ENCODE results near the gene JMJD4. TPM values are rescaled to one million over a fixed set of nuclear protein-coding genes. Genes with fewer than 3 reads are reported as not detected.

The JMJD4 gene
- total RNA-seq, 1 donor from 2014 or later: 33.9 TPM

DNA sequence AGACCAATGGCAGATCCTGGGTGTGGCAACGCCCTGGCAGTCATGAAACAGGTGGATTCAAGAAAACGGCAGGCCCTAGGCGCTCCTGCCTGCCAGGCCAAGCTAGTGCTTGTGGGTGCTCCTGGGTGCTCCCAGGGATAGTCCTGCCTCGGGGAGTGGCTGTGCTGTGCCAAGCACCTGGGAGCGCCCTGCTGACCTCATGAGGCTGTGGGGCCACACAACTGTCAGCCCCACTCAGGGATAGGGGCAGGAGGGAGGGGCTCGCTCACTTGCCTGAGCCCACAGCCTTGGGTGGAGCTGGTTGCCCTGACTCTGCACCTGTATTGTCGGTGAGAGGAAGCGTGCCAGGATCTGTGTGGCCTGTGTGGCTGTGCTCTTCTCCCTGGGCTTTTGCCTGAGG, 9.6 kb upstream of the JMJD4 start:
- Mint-ChIP-seq H3K27ac (no peak overlapping the region), H3K27me3 (ENCODE audit: insufficient read depth) (no peaks in the 10 kb centered on the region), H3K4me3 (no peak overlapping the region), H3K9me3 (no peaks in the 10 kb centered on the region), H3K4me1 (ENCODE audit: low read depth) (peaks cover 27% of the 10 kb centered on the region), H3K36me3 (ENCODE audit: low read depth) (peaks cover 11% of the 10 kb centered on the region)
- DNase-seq (ENCODE audit: low spot score): no peak
- intact Hi-C loops (cut with micrococcal nuclease): no loop called here

GRCh38 chr1:227742738-227743715, 7.9 kb upstream of the JMJD4 start:
- Mint-ChIP-seq H3K36me3 (ENCODE audit: low read depth) (no peaks in the 10 kb centered on the region), H3K4me3 (no peak overlapping the region), H3K27me3 (ENCODE audit: insufficient read depth) (no peaks in the 10 kb centered on the region), H3K9me3 (no peaks in the 10 kb centered on the region), H3K27ac (no peak overlapping the region), H3K4me1 (ENCODE audit: low read depth) (peaks cover 11% of the 10 kb centered on the region)
- DNase-seq (ENCODE audit: low spot score): no peak
- intact Hi-C loops (cut with micrococcal nuclease): no loop called here

DNA sequence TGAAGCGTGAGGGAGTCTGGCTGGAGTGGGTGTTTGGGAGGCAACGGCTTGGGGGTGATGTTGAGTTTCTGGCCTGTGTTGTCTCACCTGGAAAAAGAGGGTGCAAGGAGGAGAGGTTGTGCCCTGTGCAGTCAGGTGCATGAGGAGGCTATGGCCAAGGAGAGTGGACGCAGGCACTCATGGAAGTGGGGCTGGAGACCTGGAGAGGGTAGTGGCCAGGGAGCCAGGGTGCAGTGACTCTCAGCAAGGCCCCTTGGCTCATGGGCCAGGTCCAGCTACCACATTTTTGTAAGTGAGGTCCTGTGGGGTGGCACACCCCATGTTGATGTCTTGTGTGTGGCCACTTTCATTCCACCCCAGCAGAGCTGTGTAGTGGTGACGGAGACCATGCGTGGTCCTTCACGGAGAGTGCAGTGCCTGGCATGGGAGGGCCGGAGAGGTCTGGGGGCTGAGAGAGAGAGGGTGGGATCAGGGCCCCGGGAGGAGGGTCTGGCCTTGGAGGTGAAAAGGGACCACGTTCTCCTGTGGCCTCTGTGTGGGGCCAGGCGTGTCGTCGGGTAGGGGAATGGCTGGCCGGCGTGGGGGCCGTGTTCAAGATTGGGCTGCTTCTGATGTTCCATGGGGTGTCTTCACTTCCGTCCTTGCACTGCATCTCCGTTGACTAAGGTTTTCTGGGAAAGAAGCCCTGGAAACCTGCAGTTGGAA, 6.2 kb upstream of the JMJD4 start:
- Mint-ChIP-seq H3K4me1 (ENCODE audit: low read depth) (peaks cover 25% of the 10 kb centered on the region), H3K4me3 (no peak overlapping the region), H3K27ac (no peak overlapping the region), H3K9me3 (no peaks in the 10 kb centered on the region), H3K27me3 (ENCODE audit: insufficient read depth) (no peaks in the 10 kb centered on the region), H3K36me3 (ENCODE audit: low read depth) (no peaks in the 10 kb centered on the region)
- intact Hi-C loops (cut with micrococcal nuclease): no loop called here
- DNase-seq (ENCODE audit: low spot score): no peak

- DNase-seq (ENCODE audit: low spot score): no peak
- Mint-ChIP-seq H3K36me3 (ENCODE audit: low read depth) (peaks cover 1% of the 10 kb centered on the region), H3K4me3 (no peak overlapping the region), H3K27me3 (ENCODE audit: insufficient read depth) (no peaks in the 10 kb centered on the region), H3K27ac (no peak overlapping the region), H3K4me1 (ENCODE audit: low read depth) (peaks cover 31% of the 10 kb centered on the region), H3K9me3 (no peaks in the 10 kb centered on the region)
- intact Hi-C loops (cut with micrococcal nuclease): no loop called here
Measured at GRCh38 chr1:227740401-227740960, 5.4 kb upstream of the JMJD4 start.

- DNase-seq (ENCODE audit: low spot score): no peak
- H3K27me3 Mint-ChIP-seq (ENCODE audit: insufficient read depth): no peaks in the 10 kb centered on the region
- no peaks in the 10 kb centered on the region for H3K9me3 Mint-ChIP-seq
- H3K27ac Mint-ChIP-seq: no peak overlapping the region
- H3K4me1 Mint-ChIP-seq (ENCODE audit: low read depth): peaks cover 29% of the 10 kb centered on the region
- H3K4me3 Mint-ChIP-seq: no peak overlapping the region
- intact Hi-C loops (cut with micrococcal nuclease): loop anchor here (10.0 kb wide), 1 partner anchor 535 kb away; no protein-coding TSS in a partner anchor
- H3K36me3 Mint-ChIP-seq (ENCODE audit: low read depth): peaks cover 1% of the 10 kb centered on the region
Measured at GRCh38 chr1:227739636-227740035, 4.5 kb upstream of the JMJD4 start.

DNA sequence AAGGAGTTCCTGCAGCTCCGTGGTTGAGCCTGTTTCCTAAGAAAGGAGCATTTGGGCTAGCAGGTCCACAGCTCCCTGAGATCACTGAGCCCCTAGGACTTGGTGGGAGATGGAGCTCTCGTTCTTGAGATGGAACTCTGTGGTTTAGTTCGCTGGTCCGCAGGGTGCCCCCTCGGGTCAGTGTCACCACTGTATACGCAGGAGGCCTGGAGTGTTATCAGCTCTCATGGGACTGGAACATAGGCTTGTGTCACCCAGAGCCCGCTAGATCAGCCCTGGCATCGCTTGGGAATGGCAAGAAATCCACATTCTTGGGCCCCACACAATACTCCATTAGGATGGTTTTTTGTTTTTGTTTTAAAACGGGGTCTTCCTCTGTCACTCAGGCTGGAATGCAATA, 3.7 kb upstream of the JMJD4 start:
- Mint-ChIP-seq H3K36me3 (ENCODE audit: low read depth) (peaks cover 6% of the 10 kb centered on the region), H3K4me3 (no peak overlapping the region), H3K27me3 (ENCODE audit: insufficient read depth) (no peaks in the 10 kb centered on the region), H3K9me3 (no peaks in the 10 kb centered on the region), H3K4me1 (ENCODE audit: low read depth) (peaks cover 21% of the 10 kb centered on the region), H3K27ac (no peak overlapping the region)
- intact Hi-C loops (cut with micrococcal nuclease): loop anchor here (10.0 kb wide), 1 partner anchor 536 kb away; no protein-coding TSS in a partner anchor
- no peak for DNase-seq (ENCODE audit: low spot score)

- H3K27me3 Mint-ChIP-seq (ENCODE audit: insufficient read depth): no peaks in the 10 kb centered on the region
- DNase-seq (ENCODE audit: low spot score): no peak
- peak overlapping the region; percentile 49 for H3K4me3 Mint-ChIP-seq
- H3K36me3 Mint-ChIP-seq (ENCODE audit: low read depth): peaks cover 16% of the 10 kb centered on the region
- H3K4me1 Mint-ChIP-seq (ENCODE audit: low read depth): peaks cover 25% of the 10 kb centered on the region
- intact Hi-C loops (cut with micrococcal nuclease): loop anchor here (10.0 kb wide), 1 partner anchor 538 kb away; no protein-coding TSS in a partner anchor
- H3K9me3 Mint-ChIP-seq: no peaks in the 10 kb centered on the region
- H3K27ac Mint-ChIP-seq: no peak overlapping the region
Measured at GRCh38 chr1:227736814-227737432, 1.8 kb upstream of the JMJD4 start.

DNA sequence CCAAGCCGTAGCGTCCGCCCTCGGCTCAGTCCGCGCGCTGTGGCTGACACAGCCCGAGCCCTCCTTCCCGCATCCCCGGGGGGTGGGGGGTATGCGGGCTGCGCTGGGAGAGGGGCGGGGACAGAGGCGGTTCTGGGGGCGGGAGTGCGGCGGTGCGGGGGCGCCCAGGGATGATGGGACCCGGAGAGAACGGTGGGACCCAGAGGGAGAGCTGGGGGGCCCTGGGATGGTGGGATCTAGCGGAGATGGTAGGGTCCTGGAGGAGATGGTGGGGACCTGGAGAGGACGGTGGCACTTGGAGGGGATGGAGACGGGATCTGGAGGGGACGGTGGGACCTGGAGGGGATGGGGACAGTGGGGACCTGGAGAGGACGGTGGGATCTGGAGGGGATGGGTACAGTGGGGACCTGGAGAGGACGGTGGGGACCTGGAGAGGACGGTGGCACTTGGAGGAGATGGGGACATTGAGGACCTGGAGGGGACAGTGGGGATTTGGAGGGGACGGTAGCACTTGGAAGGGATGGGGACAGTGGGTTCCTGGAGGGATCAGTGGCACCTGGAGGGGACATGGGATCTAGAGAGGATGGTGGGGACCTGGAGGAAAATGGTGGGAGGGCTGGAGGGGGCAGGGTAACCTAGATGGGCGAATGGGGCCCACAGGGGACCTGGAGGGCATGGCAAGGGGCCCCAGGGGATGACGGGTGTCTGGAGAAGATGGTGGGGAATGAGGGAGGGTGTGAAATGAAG, 610 bp upstream of the JMJD4 start:
- Mint-ChIP-seq H3K36me3 (ENCODE audit: low read depth) (peaks cover 16% of the 10 kb centered on the region), H3K4me3 (peak overlapping the region; percentile 98), H3K27ac (peak overlapping the region; percentile 97), H3K9me3 (no peaks in the 10 kb centered on the region), H3K4me1 (ENCODE audit: low read depth) (peaks cover 25% of the 10 kb centered on the region), H3K27me3 (ENCODE audit: insufficient read depth) (no peaks in the 10 kb centered on the region)
- no peak for DNase-seq (ENCODE audit: low spot score)
- intact Hi-C loops (cut with micrococcal nuclease): loop anchor here (1.0 to 10.0 kb wide), 11 partner anchors 27 to 672 kb away; partner anchors contain the start of genes ARF1, C1orf35, IBA57 and ZNF678

- DNase-seq (ENCODE audit: low spot score): no peak
- no peaks in the 10 kb centered on the region for H3K9me3 Mint-ChIP-seq
- no peaks in the 10 kb centered on the region for H3K27me3 Mint-ChIP-seq (ENCODE audit: insufficient read depth)
- intact Hi-C loops (cut with micrococcal nuclease): loop anchor here (2.0 to 10.0 kb wide), 3 partner anchors 192 to 540 kb away; partner anchors contain the start of gene C1orf35
- H3K27ac Mint-ChIP-seq: peak overlapping the region; percentile 81
- H3K4me1 Mint-ChIP-seq (ENCODE audit: low read depth): peaks cover 25% of the 10 kb centered on the region
- H3K36me3 Mint-ChIP-seq (ENCODE audit: low read depth): peaks cover 18% of the 10 kb centered on the region
- peak overlapping the region; percentile 98 for H3K4me3 Mint-ChIP-seq
Measured at GRCh38 chr1:227734546-227734855, 601 bp downstream of the JMJD4 start.

- Mint-ChIP-seq H3K36me3 (ENCODE audit: low read depth) (peaks cover 18% of the 10 kb centered on the region), H3K4me1 (ENCODE audit: low read depth) (peaks cover 25% of the 10 kb centered on the region), H3K4me3 (peak overlapping the region; percentile 98), H3K27ac (peak overlapping the region; percentile 81), H3K9me3 (no peaks in the 10 kb centered on the region), H3K27me3 (ENCODE audit: insufficient read depth) (no peaks in the 10 kb centered on the region)
- DNase-seq (ENCODE audit: low spot score): no peak
- intact Hi-C loops (cut with micrococcal nuclease): loop anchor here (2.0 to 10.0 kb wide), 3 partner anchors 191 to 541 kb away; partner anchors contain the start of gene C1orf35
Measured at GRCh38 chr1:227733751-227734545, 1.2 kb downstream of the JMJD4 start.

- no peak overlapping the region for H3K27ac Mint-ChIP-seq
- no peak for DNase-seq (ENCODE audit: low spot score)
- peaks cover 25% of the 10 kb centered on the region for H3K4me1 Mint-ChIP-seq (ENCODE audit: low read depth)
- peaks cover 18% of the 10 kb centered on the region for H3K36me3 Mint-ChIP-seq (ENCODE audit: low read depth)
- H3K9me3 Mint-ChIP-seq: no peaks in the 10 kb centered on the region
- H3K27me3 Mint-ChIP-seq (ENCODE audit: insufficient read depth): no peaks in the 10 kb centered on the region
- peak overlapping the region; percentile 98 for H3K4me3 Mint-ChIP-seq
- intact Hi-C loops (cut with micrococcal nuclease): loop anchor here (10.0 kb wide), 1 partner anchor 541 kb away; no protein-coding TSS in a partner anchor
Measured at GRCh38 chr1:227733309-227733705, 1.8 kb downstream of the JMJD4 start.

All from activated T-helper 1 cell treated with anti-CD3 and anti-CD28 coated beads, Interleukin-12 subunit alpha, Interleukin-12 subunit beta, Interleukin-2, Interleukin-4 antibody, amounts not matched to agents 30 ng/mL and 10 ng/mL and 1 ng/mL, durations not matched to agents 14 hours and 24 hours and 36 hours (primary cell).